HEK293T (cell line): Measurements from ENCODE around the gene TREML1.

Experiments used
- ARNT ChIP-seq: fragments of 450-650 bp; IDR thresholded peaks from 2 replicates; pipeline ENCODE4 v1.6.1; 2017; ENCODE audit warnings: mild to moderate bottlenecking
- BHLHE40 ChIP-seq: fragments of 450-650 bp; IDR thresholded peaks from 2 replicates; pipeline ENCODE4 v1.6.1; 2016; ENCODE audit warnings: mild to moderate bottlenecking, moderate library complexity, borderline replicate concordance
- CTBP1 ChIP-seq: fragments of 450-650 bp; IDR thresholded peaks from 2 replicates; pipeline ENCODE4 v1.6.1; 2016; ENCODE audit warnings: borderline replicate concordance
- ELF4 ChIP-seq: fragments of 450-650 bp; IDR thresholded peaks from 2 replicates; pipeline ENCODE4 v1.6.1; 2017; ENCODE audit warnings: antibody characterized with exemption
- FOXM1 ChIP-seq: fragments of 450-650 bp; IDR thresholded peaks from 2 replicates; pipeline ENCODE4 v1.6.1; 2017; ENCODE audit warnings: mild to moderate bottlenecking, borderline replicate concordance
- HDGF ChIP-seq: fragments of 450-650 bp; IDR thresholded peaks from 2 replicates; pipeline ENCODE4 v1.6.1; 2017; ENCODE audit warnings: antibody characterized with exemption, borderline replicate concordance
- L3MBTL2 ChIP-seq: fragments of 450-650 bp; conservative IDR thresholded peaks from 2 replicates; pipeline ENCODE4 v1.6.1; 2016; ENCODE audit warnings: mild to moderate bottlenecking
- LEF1 ChIP-seq: fragments of 450-650 bp; IDR thresholded peaks from 2 replicates; pipeline ENCODE4 v1.6.1; 2017; ENCODE audit warnings: mild to moderate bottlenecking, borderline replicate concordance
- SP1 ChIP-seq: fragments of 450-650 bp; IDR thresholded peaks from 2 replicates; pipeline ENCODE4 v1.6.1; 2017
- SUZ12 ChIP-seq: fragments of 450-650 bp; IDR thresholded peaks from 2 replicates; pipeline ENCODE4 v1.6.1; 2016; ENCODE audit warnings: mild to moderate bottlenecking
- TARDBP ChIP-seq: fragments of 450-650 bp; IDR thresholded peaks from 2 replicates; pipeline ENCODE4 v1.6.1; 2016
- ZNF384 ChIP-seq: fragments of 450-650 bp; IDR thresholded peaks from 2 replicates; pipeline ENCODE4 v1.6.1; 2016

- no peak for TF ChIP-seq ELF4
- no peak for TF ChIP-seq LEF1
- TF ChIP-seq BHLHE40: no peak
- TF ChIP-seq ZNF384: no peak
- no peak for TF ChIP-seq SP1
- no peak for TF ChIP-seq SUZ12
- TF ChIP-seq CTBP1: no peak
- TF ChIP-seq HDGF: no peak
- no peak for TF ChIP-seq TARDBP
- no peak for TF ChIP-seq L3MBTL2
- no peak for TF ChIP-seq FOXM1
- TF ChIP-seq ARNT: no peak
These were observed 21.9 kb downstream of the TREML1 start for GRCh38 chr6:41132254-41132653.
